Heart left ventricle (tissue), 16 donors: ENCODE measurements around the gene KIAA0930. TPM values are rescaled to one million over a fixed set of nuclear protein-coding genes. Genes with fewer than 3 reads are reported as not detected.

Experiments
- ATAC-seq, 4 donors: fragments of 200-7000 bp; cut with Tn5 transposase; one replicate each; pipeline ENCODE4 v1.9.1; 2020 to 2022; ENCODE audit warnings: moderate library complexity in 4 of 4, mild to moderate bottlenecking in 3 of 4, moderate number of reproducible peaks in 1 of 4
- DNase-seq, 5 donors: peaks; one replicate each; pipeline ENCODE4 v3.0.0-alpha.2; 2020
- H3K27ac ChIP-seq, 12 donors: fragments of 200-600 bp; sonication (generic) in 4 of 12; one replicate each; pipeline versions ENCODE4 v1.5.0 to v1.8.0; 2016 to 2022; ENCODE audit warnings: mild to moderate bottlenecking in 2 of 12
- H3K27me3 ChIP-seq, 9 donors: fragments of 200-600 bp; sonication (generic) in 2 of 9; one replicate each; pipeline versions ENCODE4 v1.5.1 to v1.8.0; 2016 to 2022; ENCODE audit warnings: mild to moderate bottlenecking in 3 of 9
- H3K36me3 ChIP-seq, 9 donors: fragments of 200-600 bp; sonication (generic) in 2 of 9; one replicate each; pipeline versions ENCODE4 v1.5.0 to v1.8.0; 2018 to 2022; ENCODE audit warnings: mild to moderate bottlenecking in 2 of 9
- H3K4me1 ChIP-seq, 12 donors: fragments of 200-600 bp; sonication (generic) in 4 of 12; one replicate each; pipeline versions ENCODE4 v1.5.0 to v1.8.0; 2016 to 2022; ENCODE audit warnings: mild to moderate bottlenecking in 3 of 12
- H3K4me3 ChIP-seq, 12 donors: fragments of 200-600 bp; sonication (generic) in 4 of 12; one replicate each; pipeline versions ENCODE4 v1.5.0 to v1.8.0; 2017 to 2022; ENCODE audit warnings: mild to moderate bottlenecking in 9 of 12, moderate library complexity in 4 of 12
- H3K9me3 ChIP-seq, 12 donors: fragments of 200-600 bp; sonication (generic) in 4 of 12; one replicate each; pipeline versions ENCODE4 v1.5.0 to v1.8.0; 2016 to 2022; ENCODE audit warnings: mild to moderate bottlenecking in 1 of 12
- POLR2A ChIP-seq, 2 donors: fragments of 450-650 bp; IDR thresholded peaks; one replicate each; pipeline ENCODE4 v1.6.1; 2017; ENCODE audit warnings: antibody characterized with exemption in 2 of 2, mild to moderate bottlenecking in 2 of 2, moderate library complexity in 2 of 2
- WGBS, 4 donors: extraction: QIAGEN DNeasy Blood & Tissue Kit in 2 of 4; methylation state at CpG; one replicate each; pipeline versions ENCODE4 v1.1.5 to v1.1.7; 2013 to 2018; 5-methylcytosine and 5-hydroxymethylcytosine counted together
- intact Hi-C, 10 donors: fragments of 100-400 bp; cut with DNase I; formaldehyde crosslinking; loops; one replicate each; pipeline versions ENCODE4 v1.11.1 to v1.14.2; 2022
- polyA plus RNA-seq, 2 donors: library from polyadenylated mRNA; stranded (reverse); fragments of 200-250 nt; gene quantifications; one replicate each; pipeline ENCODE4 v1.2.3, GENCODE V29; 2013
- total RNA-seq, 9 donors: library from RNA; depleted of rRNA in 2 of 9; stranded (reverse); fragments of >200 nt in 2 of 9; fragmentation: NEBNext Ultra II Directional in 3 of 9; extraction: Animal tissue kit (Norgen Biotek cat#: 25700) in 3 of 9; gene quantifications; one replicate each; pipeline versions ENCODE4 v1.1.0 to v1.2.4, GENCODE V29; 2016 to 2023
- TF ChIP-seq, protein P1 (sequence below), 12 donors: fragments of 200-600 bp; sonication (generic) in 4 of 12; IDR thresholded peaks; one replicate each; pipeline versions ENCODE4 v1.5.0 to v1.8.0; 2018 to 2022; ENCODE audit warnings: antibody characterized with exemption in 12 of 12, mild to moderate bottlenecking in 5 of 12
- donor health status: ischemic (EF 13 %, LVEDD 7.1; RV severe dilation, severe dysfunction).
- donor health status: healthy with polysubstance abuse.
- donor health status: DM: no; HTN: yes; CAD: no.
- donor health status: DM: no; HTN: no; CAD: no.
- donor health status: ischemic (EF 25% LVEDD 6.9; RV normal size, moderate dysfunction).
- donor health status: ischemic (EF 25% LVEDD 5.7; RV mildly dilated, moderate dysfunction).
- donor health status: healthy.
- donor health status: DM: yes; HTN: yes; CAD: no.
- donor health status: ischemic (EF 35%, LVEDD 5.7; RV mildly dilated, moderate dysfunction).
- donor health status: nonischemic (EF 11% LVEDD 7.7; RV severe dilation, severe dysfunction).
- donor health status: DM: yes; HTN: yes; CAD: no.
- donor health status: PGD.
- donor health status: ischemic (EF 29% LVEDD 5.4; RV normal size, mild dysfunction).
- donor health status: nonischemic (EF 23%, LVEDD 6.1; RV moderate dilation, normal function).

The KIAA0930 gene
- total and polyA plus RNA-seq, 11 donors = 8.5 to 67.1 (median 18.7) TPM

- peaks cover 0 to 29% (median 0%) of the 10 kb centered on the region in 9 donors for H3K36me3 ChIP-seq
- H3K4me1 ChIP-seq = peaks cover 0 to 42% (median 18%) of the 10 kb centered on the region in 12 donors
- DNase-seq (peak; percentile 67 to 88 (median 81)), ATAC-seq (peak; percentile 53 to 83 (median 74))
- peak overlapping the region; percentile 8 to 59 (median 43) for H3K4me3 ChIP-seq
- TF ChIP-seq POLR2A (IDR thresholded peaks at IDR 0.05) = no peak
- TF ChIP-seq, protein P1, sequence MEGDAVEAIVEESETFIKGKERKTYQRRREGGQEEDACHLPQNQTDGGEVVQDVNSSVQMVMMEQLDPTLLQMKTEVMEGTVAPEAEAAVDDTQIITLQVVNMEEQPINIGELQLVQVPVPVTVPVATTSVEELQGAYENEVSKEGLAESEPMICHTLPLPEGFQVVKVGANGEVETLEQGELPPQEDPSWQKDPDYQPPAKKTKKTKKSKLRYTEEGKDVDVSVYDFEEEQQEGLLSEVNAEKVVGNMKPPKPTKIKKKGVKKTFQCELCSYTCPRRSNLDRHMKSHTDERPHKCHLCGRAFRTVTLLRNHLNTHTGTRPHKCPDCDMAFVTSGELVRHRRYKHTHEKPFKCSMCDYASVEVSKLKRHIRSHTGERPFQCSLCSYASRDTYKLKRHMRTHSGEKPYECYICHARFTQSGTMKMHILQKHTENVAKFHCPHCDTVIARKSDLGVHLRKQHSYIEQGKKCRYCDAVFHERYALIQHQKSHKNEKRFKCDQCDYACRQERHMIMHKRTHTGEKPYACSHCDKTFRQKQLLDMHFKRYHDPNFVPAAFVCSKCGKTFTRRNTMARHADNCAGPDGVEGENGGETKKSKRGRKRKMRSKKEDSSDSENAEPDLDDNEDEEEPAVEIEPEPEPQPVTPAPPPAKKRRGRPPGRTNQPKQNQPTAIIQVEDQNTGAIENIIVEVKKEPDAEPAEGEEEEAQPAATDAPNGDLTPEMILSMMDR (IDR thresholded peaks at IDR 0.05) = peak in 6 of 12 donors; percentile 9 to 43 (median 26)
- WGBS, 4 donors = 5 to 13% (median 11%) methylated on average over 9 to 14 of the region's 14 CpGs
- no peaks in the 10 kb centered on the region for H3K9me3 ChIP-seq
- no peaks in the 10 kb centered on the region for H3K27me3 ChIP-seq
- intact Hi-C loops = no loop called here
- peak overlapping the region in 10 of 12 donors; percentile 11 to 85 (median 46) for H3K27ac ChIP-seq
Measured at GRCh38 chr22:45212306-45212709, 28.4 kb downstream of the KIAA0930 start.

DNA sequence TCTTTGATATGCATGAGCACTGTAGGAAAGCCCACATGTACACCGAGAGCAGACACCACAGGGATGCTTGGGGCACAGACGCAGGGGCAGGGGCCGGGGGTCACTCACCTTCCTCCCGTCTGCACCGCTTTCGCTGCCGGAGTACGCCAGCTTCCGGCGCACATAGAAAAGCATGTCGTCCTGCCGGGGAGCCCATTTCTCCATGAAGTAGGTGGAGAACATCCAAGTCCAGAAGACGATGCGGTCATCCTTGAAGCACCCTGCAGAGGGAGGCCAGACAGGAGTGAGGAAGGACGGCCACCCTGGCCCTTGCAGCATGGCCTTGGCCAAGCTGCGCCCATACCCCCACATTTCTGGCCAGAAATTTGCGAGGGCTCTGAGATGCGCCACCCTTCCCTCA, 28.8 kb downstream of the KIAA0930 start:
- DNase-seq = peak in 1 of 5 donors; percentile 15
- TF ChIP-seq POLR2A (IDR thresholded peaks at IDR 0.05) = no peak
- TF ChIP-seq, protein P1 (IDR thresholded peaks at IDR 0.05) = no peak
- intact Hi-C loops = no loop called here
- no peaks in the 10 kb centered on the region for H3K27me3 ChIP-seq
- H3K4me3 ChIP-seq = peak overlapping the region in 10 of 12 donors; percentile 14 to 59 (median 44)
- ATAC-seq = peak in 1 of 4 donors; percentile 21
- H3K4me1 ChIP-seq = peaks cover 0 to 42% (median 18%) of the 10 kb centered on the region in 12 donors
- peaks cover 0 to 29% (median 0%) of the 10 kb centered on the region in 9 donors for H3K36me3 ChIP-seq
- peak overlapping the region in 10 of 12 donors; percentile 11 to 85 (median 46) for H3K27ac ChIP-seq
- 88 to 92% (median 89%) methylated on average over 18 of the region's 18 CpGs for WGBS, 4 donors
- no peaks in the 10 kb centered on the region for H3K9me3 ChIP-seq

- H3K36me3 ChIP-seq = peaks cover 0 to 29% (median 0%) of the 10 kb centered on the region in 9 donors
- TF ChIP-seq POLR2A (IDR thresholded peaks at IDR 0.05) = no peak
- TF ChIP-seq, protein P1 (IDR thresholded peaks at IDR 0.05) = no peak
- 88 to 96% (median 95%) methylated on average over 8 of the region's 8 CpGs for WGBS, 4 donors
- peak overlapping the region in 3 of 12 donors; percentile 15 to 85 (median 73) for H3K27ac ChIP-seq
- peaks cover 0 to 38% (median 18%) of the 10 kb centered on the region in 12 donors for H3K4me1 ChIP-seq
- DNase-seq = no peak
- ATAC-seq = no peak
- no peaks in the 10 kb centered on the region for H3K27me3 ChIP-seq
- H3K9me3 ChIP-seq = no peaks in the 10 kb centered on the region
- intact Hi-C loops = no loop called here
- peak overlapping the region in 4 of 12 donors; percentile 44 to 59 (median 50) for H3K4me3 ChIP-seq
Measured at GRCh38 chr22:45211435-45211834, 29.3 kb downstream of the KIAA0930 start.

DNA sequence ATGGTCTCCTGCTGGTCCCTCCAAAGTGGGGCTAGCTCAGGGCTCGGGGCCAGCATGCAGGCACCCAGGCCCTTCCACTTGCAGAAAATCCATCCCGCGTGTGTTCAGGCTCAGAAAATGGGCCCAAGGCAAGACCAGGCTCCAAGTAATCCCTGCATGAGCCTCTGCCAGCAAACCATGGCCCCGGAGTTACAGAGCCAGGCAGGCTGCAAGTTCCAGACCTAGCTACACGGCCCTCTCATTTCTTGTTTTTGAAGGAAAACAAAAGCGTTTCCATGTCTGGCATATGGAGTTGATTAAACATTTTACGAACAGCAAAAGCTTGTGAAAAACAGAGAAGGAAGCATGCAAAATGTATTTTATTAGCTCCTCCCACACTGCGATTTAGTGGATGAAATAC, 29.7 kb downstream of the KIAA0930 start:
- no peak for ATAC-seq
- H3K9me3 ChIP-seq = no peaks in the 10 kb centered on the region
- H3K4me1 ChIP-seq = peaks cover 0 to 35% (median 17%) of the 10 kb centered on the region in 12 donors
- 93 to 96% (median 95%) methylated on average over 6 to 8 of the region's 8 CpGs for WGBS, 4 donors
- no peak overlapping the region for H3K27ac ChIP-seq
- no peaks in the 10 kb centered on the region for H3K27me3 ChIP-seq
- intact Hi-C loops = no loop called here
- no peak for TF ChIP-seq POLR2A (IDR thresholded peaks at IDR 0.05)
- TF ChIP-seq, protein P1 (IDR thresholded peaks at IDR 0.05) = no peak
- H3K4me3 ChIP-seq = peak overlapping the region in 1 of 12 donors; percentile 53
- no peak for DNase-seq
- peaks cover 0 to 29% (median 0%) of the 10 kb centered on the region in 9 donors for H3K36me3 ChIP-seq
